Mucosa of descending colon (tissue), 3 donors: ENCODE measurements around the gene BMPR1A. TPM values are rescaled to one million over a fixed set of nuclear protein-coding genes. Genes with fewer than 3 reads are reported as not detected.
"Not testable (repeated sequence)": the region's sequence is repeated elsewhere in the genome, so short reads cannot be mapped to it uniquely, and the experiment has no call there.

Experiments
- ATAC-seq: fragments of 200-7000 bp; cut with Tn5 transposase; one replicate; pipeline ENCODE4 v1.9.1; 2020; ENCODE audit warnings: mild to moderate bottlenecking, moderate library complexity
- DNase-seq, 3 donors: peaks; one replicate each; pipeline ENCODE4 v3.0.0-alpha.2; 2020
- H3K36me3 ChIP-seq: fragments of 200-600 bp; one replicate; pipeline ENCODE4 v1.8.0; 2021; ENCODE audit warnings: low read depth, mild to moderate bottlenecking
- H3K4me1 ChIP-seq: fragments of 200-600 bp; one replicate; pipeline ENCODE4 v1.8.0; 2021; ENCODE audit warnings: low read depth, mild to moderate bottlenecking
- H3K4me3 ChIP-seq: fragments of 200-600 bp; one replicate; pipeline ENCODE4 v1.8.0; 2021; ENCODE audit warnings: mild to moderate bottlenecking
- H3K9me3 ChIP-seq: fragments of 200-600 bp; one replicate; pipeline ENCODE4 v1.8.0; 2021; ENCODE audit warnings: mild to moderate bottlenecking
- CTCF ChIP-seq: fragments of 200-600 bp; IDR thresholded peaks from one replicate; pipeline ENCODE4 v1.8.0; 2022; ENCODE audit warnings: antibody characterized with exemption, mild to moderate bottlenecking
- intact Hi-C, 2 donors: fragments of 100-400 bp; cut with DNase I in 1 of 2; cut with micrococcal nuclease in 1 of 2; formaldehyde crosslinking; loops; one replicate each; pipeline versions ENCODE4 v1.11.0 to v1.11.1; 2022; cut with DNase I, micrococcal nuclease
- total RNA-seq, 3 donors: library from RNA; stranded (reverse); fragmentation: NEBNext Ultra II Directional in 2 of 3; extraction: Animal tissue kit (Norgen Biotek cat#: 25700) in 2 of 3; gene quantifications; one replicate each; pipeline versions ENCODE4 v1.2.1 to v1.2.4, GENCODE V29; 2021 to 2023
- donor health status: DM: no; HTN: no; CAD: no; lungs with moderate emphysema.
- donor health status: DM: no; HTN: no; CAD: no.
- donor health status: DM: no; HTN: yes; CAD: no.

Gene BMPR1A
- total RNA-seq, 3 donors from 2014 or later, result 44.4 to 126 (median 45.3) TPM

- ATAC-seq (peak; percentile 75), DNase-seq (peak in 2 of 3 donors; percentile 74 to 87)
- no peak overlapping the region for H3K4me3 ChIP-seq
- no peak for TF ChIP-seq CTCF
- no peaks in the 10 kb centered on the region for H3K4me1 ChIP-seq
- intact Hi-C loops, result no loop called here
- H3K36me3 ChIP-seq, result no peaks in the 10 kb centered on the region
- H3K9me3 ChIP-seq, result no peaks in the 10 kb centered on the region
Measured at GRCh38 chr10:86730227-86730626, 26.2 kb upstream of the BMPR1A start.

GRCh38 chr10:86732771-86733170 lies 23.6 kb upstream of the BMPR1A start:
- intact Hi-C loops, result no loop called here
- ATAC-seq, result no peak
- DNase-seq, result no peak
- H3K9me3 ChIP-seq, result no peaks in the 10 kb centered on the region
- no peaks in the 10 kb centered on the region for H3K4me1 ChIP-seq
- TF ChIP-seq CTCF, result no peak
- no peak overlapping the region for H3K4me3 ChIP-seq
- H3K36me3 ChIP-seq, result no peaks in the 10 kb centered on the region

GRCh38 chr10:86733260-86733671 lies 23.2 kb upstream of the BMPR1A start:
- H3K9me3 ChIP-seq, result no peaks in the 10 kb centered on the region
- ATAC-seq (peak; percentile 41), DNase-seq (peak in 1 of 3 donors; percentile 20)
- intact Hi-C loops, result no loop called here
- H3K4me1 ChIP-seq, result no peaks in the 10 kb centered on the region
- H3K36me3 ChIP-seq, result no peaks in the 10 kb centered on the region
- no peak overlapping the region for H3K4me3 ChIP-seq
- no peak for TF ChIP-seq CTCF

- Histone ChIP-seq H3K4me1 (no peaks in the 10 kb centered on the region), H3K36me3 (no peaks in the 10 kb centered on the region), H3K4me3 (no peak overlapping the region), H3K9me3 (no peaks in the 10 kb centered on the region)
- DNase-seq (no peak), ATAC-seq (no peak)
- intact Hi-C loops, result no loop called here
- no peak for TF ChIP-seq CTCF
Measured at GRCh38 chr10:86734207-86734988, 22.0 kb upstream of the BMPR1A start.

GRCh38 chr10:86735278-86735677 lies 21.1 kb upstream of the BMPR1A start:
- DNase-seq, H3K36me3 ChIP-seq, ATAC-seq, H3K9me3 ChIP-seq, H3K4me1 ChIP-seq, H3K4me3 ChIP-seq, intact Hi-C loops: not testable (repeated sequence)

- Histone ChIP-seq H3K4me1 (peaks cover 23% of the 10 kb centered on the region), H3K4me3 (no peak overlapping the region), H3K9me3 (no peaks in the 10 kb centered on the region), H3K36me3 (no peaks in the 10 kb centered on the region)
- TF ChIP-seq CTCF, result no peak
- ATAC-seq (peak; percentile 50), DNase-seq (peak in 1 of 3 donors; percentile 17)
- intact Hi-C loops, result no loop called here
Measured at GRCh38 chr10:86742230-86742629, 14.2 kb upstream of the BMPR1A start.
